Ectodermal cell (in vitro differentiated cells): ENCODE data around the gene PI4KB.
A peak's percentile ranks its signal among the peaks of the same experiment; 100 is the strongest.
"Not testable (repeated sequence)": the region's sequence is repeated elsewhere in the genome, so short reads cannot be mapped to it uniquely, and the experiment has no call there.

Experiments used
- H3K27ac ChIP-seq: 2 replicates; pipeline ENCODE4 v1.7.0; 2013; ENCODE audit warnings: mild to moderate bottlenecking, low read depth, low read length; ENCODE audit not compliant: insufficient read depth, poor library complexity, severe bottlenecking
- H3K27me3 ChIP-seq: 2 replicates; pipeline ENCODE4 v1.7.0; 2013; ENCODE audit warnings: mild to moderate bottlenecking, low read length; ENCODE audit not compliant: insufficient read depth, control insufficient read depth, poor library complexity, severe bottlenecking
- H3K36me3 ChIP-seq: one replicate; pipeline ENCODE4 v1.7.0; 2013; ENCODE audit warnings: low read length; ENCODE audit not compliant: control insufficient read depth, insufficient read depth
- H3K4me1 ChIP-seq: one replicate; pipeline ENCODE4 v1.7.0; 2013; ENCODE audit warnings: low read length; ENCODE audit not compliant: control insufficient read depth, insufficient read depth
- H3K4me3 ChIP-seq: 2 replicates; pipeline ENCODE4 v1.7.0; 2013; ENCODE audit warnings: low read depth, low read length, control low read depth; ENCODE audit not compliant: insufficient read depth
- H3K9me3 ChIP-seq: 2 replicates; pipeline ENCODE4 v1.7.0; 2013; ENCODE audit warnings: mild to moderate bottlenecking, low read length, moderate library complexity; ENCODE audit not compliant: control insufficient read depth
- WGBS, 2 experiments: methylation state at CpG; one replicate each; pipeline ENCODE4 v1.1.7; 2013; ENCODE audit warnings: missing lambda C conversion rate in 2 of 2; 5-methylcytosine and 5-hydroxymethylcytosine counted together

Gene PI4KB

DNA sequence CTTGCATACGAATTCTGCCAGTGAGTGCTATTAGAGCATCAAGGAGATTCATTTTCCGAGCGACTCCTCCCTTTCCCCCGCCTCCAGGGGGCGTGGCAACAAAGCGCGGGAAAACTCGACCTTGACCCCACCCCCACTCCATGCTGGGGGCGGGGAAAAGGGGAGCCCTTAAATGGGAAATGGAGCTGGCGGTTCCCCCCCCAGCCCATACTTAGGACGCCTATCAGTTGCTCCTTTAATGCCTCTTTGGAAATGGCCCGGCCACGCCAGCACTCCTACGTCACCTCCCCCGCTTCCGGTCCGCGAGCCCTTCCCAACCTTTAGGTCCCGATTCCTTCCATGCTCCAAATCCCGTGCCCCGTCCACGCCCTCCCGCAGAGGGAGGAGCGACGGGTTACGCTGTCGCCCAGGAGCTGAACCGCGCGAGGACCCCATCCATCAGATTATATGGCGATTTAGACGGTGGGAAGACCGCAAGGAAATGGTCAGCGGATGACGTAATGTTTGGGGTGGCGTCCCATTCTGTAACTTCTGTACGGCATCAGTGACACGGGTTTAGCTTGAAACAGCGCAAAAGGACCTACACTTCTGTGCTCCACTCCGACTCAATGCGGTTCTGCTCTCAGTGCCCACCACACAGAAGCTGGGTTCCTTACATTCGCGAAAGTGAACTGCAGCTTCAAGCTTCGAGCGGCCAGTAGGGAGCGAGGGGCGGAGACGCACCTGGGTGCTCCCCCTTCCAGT, 45.8 kb downstream of the PI4KB start:
- Histone ChIP-seq H3K4me1 (peaks cover 12% of the 10 kb centered on the region), H3K27ac (peak overlapping the region; percentile 100), H3K27me3 (no peaks in the 10 kb centered on the region), H3K4me3 (peak overlapping the region; percentile 99), H3K36me3 (peaks cover under 1% of the 10 kb centered on the region), H3K9me3 (no peaks in the 10 kb centered on the region)
- 0% methylated on average over 48 of the region's 48 CpGs for WGBS, 2 experiments

DNA sequence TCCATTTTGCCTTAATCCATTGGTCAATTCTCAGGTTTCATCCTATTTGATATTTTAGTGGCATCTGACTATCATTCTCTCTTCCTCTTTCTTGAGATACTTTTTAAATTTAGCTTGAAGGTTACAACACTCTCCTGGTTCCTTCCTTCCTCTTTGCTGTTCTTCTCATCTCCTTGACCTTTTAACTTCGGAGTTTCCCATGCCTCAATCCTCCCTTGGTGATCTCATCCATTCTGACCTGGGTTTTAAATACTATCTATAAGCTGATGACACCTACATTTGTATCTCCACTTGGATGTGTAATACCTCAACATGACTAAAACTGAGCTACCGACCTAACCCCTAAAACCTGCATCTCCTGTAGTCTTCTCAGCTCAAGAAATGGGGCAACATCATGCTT, 50.0 kb downstream of the PI4KB start:
- H3K27ac ChIP-seq: no peak overlapping the region
- H3K9me3 ChIP-seq: no peaks in the 10 kb centered on the region
- H3K4me3 ChIP-seq: no peak overlapping the region
- no peaks in the 10 kb centered on the region for H3K36me3 ChIP-seq
- H3K4me1 ChIP-seq: no peaks in the 10 kb centered on the region
- WGBS, 2 experiments: 88 to 91% methylated on average over 2 of the region's 2 CpGs
- no peaks in the 10 kb centered on the region for H3K27me3 ChIP-seq

DNA sequence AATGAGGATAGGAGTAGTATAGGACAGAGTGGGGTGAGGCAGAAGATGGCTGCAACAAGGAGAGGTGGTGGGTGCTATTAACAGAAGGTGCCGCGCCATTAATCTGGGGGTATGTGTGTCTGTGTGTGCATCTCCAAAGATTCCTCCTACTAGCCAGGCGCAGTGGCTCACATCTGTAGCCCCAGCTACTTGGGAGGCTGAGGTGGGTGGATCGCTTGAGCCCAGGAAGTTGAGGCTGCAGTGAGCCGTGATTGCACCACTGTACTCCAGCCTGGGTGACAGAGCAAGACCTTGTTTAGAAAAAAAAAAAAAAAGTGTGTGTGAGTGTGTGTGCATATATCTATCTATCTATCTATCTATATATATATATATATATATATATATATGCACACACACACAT, 51.9 kb downstream of the PI4KB start:
- H3K27me3 ChIP-seq, H3K27ac ChIP-seq, H3K9me3 ChIP-seq, H3K4me1 ChIP-seq, H3K36me3 ChIP-seq, H3K4me3 ChIP-seq: not testable (repeated sequence)
- 90 to 93% methylated on average over 4 to 5 of the region's 5 CpGs for WGBS, 2 experiments

DNA sequence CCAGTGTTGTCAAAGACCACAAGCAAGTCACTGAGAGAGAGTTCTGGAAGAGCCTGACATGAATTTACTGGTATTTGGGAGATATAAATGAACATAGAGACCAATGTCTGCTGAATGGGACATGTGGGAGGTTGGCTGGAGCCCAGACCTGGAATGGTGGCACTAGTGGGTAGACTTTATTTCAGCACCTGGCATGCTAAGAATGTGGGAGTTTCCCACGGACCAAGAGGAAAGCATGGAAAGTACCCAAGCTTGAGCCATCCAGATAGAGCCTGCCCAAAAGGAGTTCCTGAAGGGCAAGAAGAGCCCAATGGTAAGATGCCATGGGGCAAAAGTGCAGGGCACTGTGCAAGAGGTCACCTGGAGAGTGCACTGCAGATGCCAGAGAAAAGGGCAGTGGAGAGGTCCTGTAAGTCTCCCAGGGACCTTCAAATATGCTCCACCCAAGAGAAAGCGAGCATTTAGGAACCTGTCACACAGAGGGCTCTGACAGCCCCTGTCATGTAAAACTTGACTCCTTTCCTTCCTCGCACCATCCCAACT, 53.2 kb downstream of the PI4KB start:
- H3K4me3 ChIP-seq: no peak overlapping the region
- no peaks in the 10 kb centered on the region for H3K36me3 ChIP-seq
- H3K4me1 ChIP-seq: no peaks in the 10 kb centered on the region
- H3K9me3 ChIP-seq: no peaks in the 10 kb centered on the region
- 84 to 92% methylated on average over 3 of the region's 3 CpGs for WGBS, 2 experiments
- H3K27me3 ChIP-seq: no peaks in the 10 kb centered on the region
- H3K27ac ChIP-seq: no peak overlapping the region

DNA sequence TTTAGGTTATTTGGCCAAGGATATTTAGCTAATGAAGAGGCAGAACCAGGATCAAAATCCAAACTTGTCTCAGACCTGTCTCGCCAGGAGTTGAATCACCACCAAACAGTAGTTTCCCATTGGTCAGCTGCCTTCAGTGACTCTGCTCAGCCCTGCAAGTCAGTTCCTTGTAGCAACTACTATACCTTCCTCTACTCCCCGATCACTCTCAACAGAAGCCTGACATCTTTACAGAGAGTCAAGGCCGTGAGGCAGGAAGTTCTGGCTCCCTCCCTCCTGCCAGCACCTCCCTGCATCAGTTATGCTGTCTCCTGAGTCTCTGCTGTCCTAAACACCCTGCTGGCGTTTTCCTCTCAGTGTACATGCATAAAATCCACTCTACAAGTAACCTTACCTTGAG, 59.5 kb downstream of the PI4KB start:
- WGBS, 2 experiments: 91 to 96% methylated on average over 4 of the region's 4 CpGs
- H3K27me3 ChIP-seq: no peaks in the 10 kb centered on the region
- H3K4me1 ChIP-seq: no peaks in the 10 kb centered on the region
- no peak overlapping the region for H3K27ac ChIP-seq
- H3K4me3 ChIP-seq: no peak overlapping the region
- peaks cover 28% of the 10 kb centered on the region for H3K36me3 ChIP-seq
- no peaks in the 10 kb centered on the region for H3K9me3 ChIP-seq

DNA sequence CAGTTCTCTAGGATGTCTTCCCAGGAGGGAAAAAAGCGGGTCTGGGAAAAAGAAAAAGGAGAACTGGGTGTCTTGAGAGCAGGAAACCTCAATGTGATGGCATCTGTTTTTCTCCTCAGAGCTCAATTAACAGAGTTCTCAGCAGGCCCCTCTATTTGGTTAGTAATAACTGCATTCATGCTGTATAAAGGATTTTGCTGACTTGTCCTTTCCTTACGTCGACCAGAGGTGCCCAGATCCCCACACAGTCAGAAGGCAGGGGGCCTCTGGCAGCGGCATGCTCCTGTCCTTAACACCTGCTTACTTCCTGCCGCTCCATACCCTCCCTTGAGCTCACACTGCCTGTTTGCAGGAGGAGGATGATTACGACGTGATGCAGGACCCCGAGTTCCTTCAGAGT, 60.4 kb downstream of the PI4KB start:
- H3K36me3 ChIP-seq: peaks cover 28% of the 10 kb centered on the region
- H3K27ac ChIP-seq: no peak overlapping the region
- 83 to 84% methylated on average over 8 of the region's 8 CpGs for WGBS, 2 experiments
- no peaks in the 10 kb centered on the region for H3K4me1 ChIP-seq
- no peaks in the 10 kb centered on the region for H3K9me3 ChIP-seq
- no peak overlapping the region for H3K4me3 ChIP-seq
- no peaks in the 10 kb centered on the region for H3K27me3 ChIP-seq

DNA sequence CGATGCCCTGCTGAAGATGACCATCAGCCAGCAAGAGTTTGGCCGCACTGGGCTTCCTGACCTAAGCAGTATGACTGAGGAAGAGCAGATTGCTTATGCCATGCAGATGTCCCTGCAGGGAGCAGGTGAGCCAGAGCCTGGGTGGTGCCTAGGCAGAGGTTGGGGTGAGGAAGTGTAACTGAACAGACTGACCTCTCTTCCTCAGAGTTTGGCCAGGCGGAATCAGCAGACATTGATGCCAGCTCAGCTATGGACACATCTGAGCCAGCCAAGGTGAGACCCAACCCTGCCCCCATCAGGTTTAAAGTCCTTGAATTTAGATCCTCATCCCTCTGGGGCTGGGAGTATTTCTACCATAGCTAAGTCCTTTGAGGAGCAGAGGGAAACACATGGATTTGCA, 60.9 kb downstream of the PI4KB start:
- Histone ChIP-seq H3K27me3 (no peaks in the 10 kb centered on the region), H3K4me1 (no peaks in the 10 kb centered on the region), H3K4me3 (no peak overlapping the region), H3K27ac (no peak overlapping the region), H3K9me3 (no peaks in the 10 kb centered on the region), H3K36me3 (peaks cover 28% of the 10 kb centered on the region)
- 95 to 98% methylated on average over 3 of the region's 3 CpGs for WGBS, 2 experiments

DNA sequence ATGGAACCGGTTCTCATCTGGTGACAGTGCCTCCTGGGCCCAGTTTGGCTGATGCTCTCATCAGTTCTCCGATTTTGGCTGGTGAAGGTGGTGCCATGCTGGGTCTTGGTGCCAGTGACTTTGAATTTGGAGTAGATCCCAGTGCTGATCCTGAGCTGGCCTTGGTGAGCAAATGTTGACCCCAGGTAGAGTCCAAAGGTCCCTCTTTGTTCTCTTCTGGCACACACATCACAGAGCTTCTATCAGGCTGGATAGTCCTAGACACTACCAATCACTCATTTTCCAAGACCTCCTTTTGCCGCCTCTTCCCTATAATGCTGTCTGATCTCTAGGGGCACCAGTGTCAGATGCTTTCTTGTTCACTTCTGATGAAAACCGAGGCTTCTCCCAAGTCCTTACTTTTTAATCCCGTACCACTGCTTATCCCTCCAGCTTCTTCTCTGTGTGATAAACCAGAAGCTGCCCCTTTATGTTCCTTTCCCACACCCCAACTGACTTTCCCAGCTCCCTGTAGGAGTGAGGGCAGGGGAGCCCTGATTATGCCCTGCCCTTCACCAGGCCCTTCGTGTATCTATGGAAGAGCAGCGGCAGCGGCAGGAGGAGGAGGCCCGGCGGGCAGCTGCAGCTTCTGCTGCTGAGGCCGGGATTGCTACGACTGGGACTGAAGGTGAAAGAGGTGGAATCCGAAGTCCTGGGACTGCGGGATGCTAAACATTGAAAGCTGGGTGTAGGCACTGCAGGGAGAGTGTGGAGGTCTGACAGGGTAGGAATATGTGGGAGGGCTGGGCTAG, 61.6 kb downstream of the PI4KB start:
- H3K27ac ChIP-seq: no peak overlapping the region
- H3K4me1 ChIP-seq: no peaks in the 10 kb centered on the region
- 90% methylated on average over 14 of the region's 14 CpGs for WGBS, 2 experiments
- peaks cover 28% of the 10 kb centered on the region for H3K36me3 ChIP-seq
- no peaks in the 10 kb centered on the region for H3K27me3 ChIP-seq
- H3K9me3 ChIP-seq: no peaks in the 10 kb centered on the region
- H3K4me3 ChIP-seq: no peak overlapping the region

DNA sequence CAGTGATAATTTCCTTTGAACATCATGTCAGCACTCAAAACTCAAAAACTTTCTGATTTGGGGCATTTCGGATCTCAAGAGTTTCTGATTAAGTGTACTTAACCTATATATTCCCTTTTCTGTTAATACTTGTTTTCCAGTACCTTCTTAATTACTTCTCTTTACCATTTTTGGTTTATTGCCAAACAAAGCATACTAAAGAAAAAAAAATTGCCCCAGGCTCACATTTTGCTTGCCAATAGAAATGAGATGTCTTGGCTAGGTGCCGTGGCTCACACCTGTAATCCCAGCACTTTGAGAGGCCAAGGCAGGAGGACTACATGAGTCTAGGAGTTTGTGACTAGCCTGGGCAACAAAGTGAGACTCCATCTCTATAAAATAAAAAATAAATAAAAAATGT, 67.9 kb downstream of the PI4KB start:
- WGBS, 2 experiments: 93 to 98% methylated on average over 2 of the region's 2 CpGs
- Histone ChIP-seq H3K4me3 (no peak overlapping the region), H3K4me1 (peaks cover 6% of the 10 kb centered on the region), H3K27me3 (no peaks in the 10 kb centered on the region), H3K36me3 (peaks cover 1% of the 10 kb centered on the region), H3K9me3 (no peaks in the 10 kb centered on the region), H3K27ac (no peak overlapping the region)

DNA sequence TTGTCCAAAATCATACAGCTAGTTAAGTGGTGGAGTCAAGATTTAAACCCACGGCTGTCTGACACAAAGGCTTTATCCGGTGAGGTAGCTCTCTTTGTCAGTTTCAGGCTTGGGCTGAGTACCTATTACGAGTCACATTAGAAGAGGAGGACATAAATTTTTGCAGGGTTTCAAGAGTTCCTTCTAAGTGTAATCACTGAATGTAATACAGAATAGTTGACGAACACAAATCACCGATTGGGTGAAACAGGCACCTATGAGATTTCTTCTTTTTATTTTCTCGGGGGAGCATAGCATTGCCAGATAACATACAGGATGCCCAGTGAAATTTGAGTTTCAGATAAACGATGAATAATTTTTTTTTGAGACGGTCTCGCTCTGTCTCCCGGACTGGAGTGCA, 71.8 kb downstream of the PI4KB start:
- Histone ChIP-seq H3K4me3 (peak overlapping the region; percentile 77), H3K9me3 (no peaks in the 10 kb centered on the region), H3K4me1 (peaks cover 6% of the 10 kb centered on the region), H3K27ac (peak overlapping the region; percentile 66), H3K36me3 (no peaks in the 10 kb centered on the region), H3K27me3 (no peaks in the 10 kb centered on the region)
- 64 to 65% methylated on average over 10 of the region's 10 CpGs for WGBS, 2 experiments
